ENCODE measurements around the gene IDUA.
"Not testable (repeated sequence)": the region's sequence is repeated elsewhere in the genome, so short reads cannot be mapped to it uniquely, and the experiment has no call there.

IDUA gene

GRCh38 chr4:967113-968104, 19.4 kb upstream of the IDUA start:
- DNase-seq, result no peak

DNA sequence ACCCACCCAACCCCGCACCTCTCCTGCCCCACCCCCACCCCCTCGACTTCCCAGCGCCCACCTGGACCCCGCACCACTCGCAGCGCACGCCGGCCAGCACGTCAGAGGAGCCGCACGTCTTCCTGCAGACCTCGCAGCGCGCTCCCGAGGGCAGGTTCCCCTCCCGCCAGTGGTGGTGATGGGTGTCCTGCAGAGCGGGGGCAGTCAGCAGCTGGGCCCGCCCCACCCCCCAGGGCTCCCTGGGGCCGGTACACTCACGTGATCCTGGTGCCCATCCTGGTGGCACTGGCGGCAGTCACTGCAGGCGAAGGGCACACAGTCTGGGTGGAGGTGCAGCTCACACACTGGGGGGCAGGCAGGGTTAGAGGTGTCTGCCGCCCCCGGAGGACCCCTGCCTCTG, 18.6 kb upstream of the IDUA start:
- DNase-seq, result no peak

DNA sequence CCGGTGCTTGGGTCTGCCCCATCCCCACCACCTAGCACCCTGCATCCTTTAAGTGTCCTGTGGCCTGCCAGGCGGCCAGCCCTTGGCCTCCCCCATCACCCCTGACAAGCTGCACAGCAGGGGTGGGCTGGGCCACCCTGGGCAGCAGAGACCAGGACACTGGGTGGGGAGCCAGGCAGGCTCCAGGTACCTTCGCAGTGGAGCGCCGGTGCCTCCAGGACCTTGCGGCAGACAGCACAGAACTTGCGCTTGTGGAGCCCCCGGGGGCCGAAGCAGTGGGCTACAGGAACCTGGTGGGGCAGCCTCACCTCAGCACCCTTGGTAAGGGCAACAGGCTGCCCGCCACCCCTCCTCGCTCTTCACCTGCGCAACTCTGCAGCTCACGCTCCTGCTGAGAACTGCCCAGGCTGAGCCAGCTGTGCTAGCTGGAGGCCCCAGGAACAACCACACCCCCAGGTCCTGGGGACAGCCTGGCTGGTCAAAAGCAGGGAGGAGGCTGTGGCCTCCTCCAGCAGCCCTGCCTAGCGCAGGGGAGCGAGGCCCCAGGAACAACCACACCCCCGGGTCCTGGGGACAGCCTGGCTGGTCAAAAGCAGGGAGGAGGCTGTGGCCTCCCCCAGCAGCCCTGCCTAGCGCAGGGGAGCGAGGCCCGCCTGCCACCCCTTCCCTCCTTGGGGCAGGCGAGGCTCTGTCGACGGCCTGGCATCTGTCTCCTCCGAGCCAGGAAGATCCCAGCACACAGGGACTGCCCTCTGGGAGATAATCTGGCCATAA, 18.0 kb upstream of the IDUA start:
- DNase-seq, result no peak

DNA sequence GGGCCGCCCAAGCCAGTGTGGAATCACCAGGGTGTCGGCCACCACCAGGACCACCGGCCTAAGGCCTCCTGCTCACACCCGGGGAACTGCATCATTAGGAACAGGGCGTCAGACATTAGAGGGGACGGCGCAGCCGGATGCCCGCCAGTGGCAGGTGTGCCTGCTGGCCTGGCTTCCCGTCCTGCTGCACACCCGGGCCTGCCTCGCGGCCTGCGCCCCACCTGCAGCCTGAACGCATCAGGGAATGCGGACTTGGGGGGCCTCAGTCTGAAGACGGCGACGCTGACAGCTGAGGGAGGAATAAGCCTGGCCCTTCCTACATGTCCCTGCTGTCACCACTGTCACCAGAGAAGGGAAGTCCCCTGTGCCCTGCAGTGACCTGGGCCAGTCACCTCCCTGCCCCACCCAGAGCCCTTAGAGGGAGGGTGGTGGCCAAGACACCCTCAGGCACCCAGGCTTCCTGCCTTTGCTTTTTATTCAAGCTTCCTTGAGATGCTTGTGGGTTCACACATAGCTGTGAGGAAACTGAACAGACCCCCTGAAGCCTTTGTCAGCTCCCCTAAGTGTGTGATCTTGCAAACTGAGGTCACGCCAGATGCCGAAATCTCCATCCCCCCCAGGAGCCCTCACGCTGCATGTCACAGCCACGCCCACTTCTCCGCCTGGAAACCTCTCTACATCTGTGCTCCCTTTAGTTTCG, 16.6 kb upstream of the IDUA start:
- no peak for DNase-seq

DNA sequence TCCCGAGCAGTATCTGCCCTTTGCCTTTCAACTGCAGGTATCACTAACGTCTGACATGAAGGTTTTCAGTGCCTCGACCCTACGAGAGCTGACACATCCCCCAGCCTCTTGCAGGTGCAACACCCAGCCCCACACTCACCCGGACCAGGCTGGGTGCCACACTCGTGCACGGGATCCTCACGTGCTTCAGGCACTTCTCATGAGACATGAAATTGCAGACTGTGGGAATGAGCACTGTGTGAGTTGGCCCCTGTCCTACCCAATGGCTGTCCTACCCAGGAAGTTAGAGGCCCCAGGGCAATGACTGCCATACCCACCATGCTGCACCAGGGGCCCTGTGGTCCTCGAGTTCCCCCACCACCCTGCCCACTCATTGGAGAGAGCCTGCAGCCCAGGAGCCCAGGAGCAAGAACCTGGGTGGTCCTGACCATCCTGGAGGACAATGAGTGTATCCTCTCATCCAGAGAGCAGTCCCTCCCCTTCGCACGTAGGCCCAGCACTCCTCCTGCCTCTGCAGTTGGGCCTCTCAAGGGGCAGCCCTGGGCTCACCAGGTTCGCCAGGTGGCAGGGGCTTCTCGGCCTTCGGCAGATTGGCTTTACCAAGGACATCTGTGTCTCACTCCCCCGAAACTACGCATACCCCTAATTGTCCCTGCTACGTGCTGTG, 15.9 kb upstream of the IDUA start:
- no peak for DNase-seq

DNA sequence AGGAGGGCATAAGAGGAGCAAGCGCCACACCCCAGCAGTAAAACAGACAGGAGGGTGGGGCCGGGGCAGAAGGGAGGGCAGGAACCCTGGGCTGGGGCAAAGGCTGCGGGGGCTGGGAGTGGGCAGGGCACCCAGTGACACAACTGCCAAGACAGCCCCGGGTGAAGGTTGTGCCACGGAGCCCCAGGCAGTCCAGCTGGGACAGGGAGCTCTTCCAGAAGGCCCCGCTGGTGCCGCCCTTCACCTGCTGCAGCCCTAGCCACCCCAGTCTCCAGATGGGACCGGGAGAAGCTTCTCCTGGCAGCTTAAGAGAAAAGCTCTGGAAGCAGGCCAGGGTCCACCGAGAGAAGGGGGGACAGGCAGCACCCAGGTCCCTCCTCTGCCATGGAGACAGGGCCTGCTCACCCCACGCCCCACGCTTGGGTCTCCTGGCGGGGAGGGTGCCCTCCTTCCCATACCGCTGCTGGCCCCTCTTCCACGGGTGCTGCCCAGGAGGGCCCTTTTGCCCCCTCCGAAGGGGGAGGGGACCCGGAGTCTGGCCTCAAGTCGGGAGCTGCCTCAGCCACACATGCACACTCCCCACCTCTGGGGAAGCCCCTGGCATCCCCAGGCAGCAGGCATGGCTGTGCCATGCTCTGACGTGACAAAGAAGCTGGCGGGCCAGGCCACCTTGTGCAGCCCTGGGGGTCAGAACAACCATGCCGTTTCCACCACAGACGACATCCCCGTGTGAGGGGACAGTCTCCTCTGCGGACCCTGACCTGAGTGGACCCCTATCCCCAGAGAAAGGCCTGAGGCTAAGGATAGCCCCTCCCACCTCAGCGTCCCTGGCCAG, 15.0 kb upstream of the IDUA start:
- DNase-seq, result no peak

DNA sequence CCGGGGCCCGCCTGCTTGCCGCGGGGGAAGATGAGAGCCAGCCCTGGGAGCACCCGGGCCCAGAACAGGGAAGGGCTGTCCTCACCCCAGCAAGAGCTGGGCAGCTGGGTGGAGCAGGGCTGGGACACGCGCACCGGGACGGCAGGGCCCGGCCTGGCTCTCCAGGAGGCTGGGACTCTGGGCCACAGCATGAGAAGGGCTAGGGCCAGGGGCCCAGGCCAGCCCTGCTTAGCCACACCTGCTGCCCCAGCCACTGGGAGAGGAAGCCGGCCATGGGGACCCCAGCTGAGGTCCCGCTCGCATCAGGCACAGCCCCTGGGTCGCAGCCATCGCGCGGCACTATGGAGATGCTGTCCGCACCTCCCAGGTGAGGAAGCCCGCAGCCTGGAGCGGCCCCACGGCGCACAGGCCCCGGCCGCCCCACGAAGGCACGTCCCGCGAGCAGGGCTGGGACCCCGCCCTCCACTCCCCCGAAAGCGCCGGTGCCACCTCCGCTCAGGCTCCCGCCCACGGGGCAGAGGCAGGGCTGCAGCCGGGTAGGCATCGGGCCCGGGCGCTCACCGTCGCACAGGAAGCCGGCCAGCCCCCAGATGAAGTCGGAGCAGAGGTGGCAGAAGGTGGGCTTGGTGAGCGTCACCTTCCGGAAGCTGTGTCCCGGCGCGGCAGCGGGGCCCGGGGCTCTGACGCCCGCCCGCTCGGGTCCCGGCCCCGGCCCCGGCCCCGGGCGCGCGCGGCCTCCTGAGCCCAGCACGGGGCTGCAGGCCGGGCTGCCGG, 14.0 kb upstream of the IDUA start:
- no peak for DNase-seq

GRCh38 chr4:973431-974397, 13.1 kb upstream of the IDUA start, which contains the start of gene DGKQ:
DGKQ (minus strand) TSS chr4:973569; CDS start chr4:973482, 87 bp downstream.
- DNase-seq, result no peak

- DNase-seq, result no peak
These were observed 12.2 kb upstream of the IDUA start for GRCh38 chr4:974668-975067.

DNA sequence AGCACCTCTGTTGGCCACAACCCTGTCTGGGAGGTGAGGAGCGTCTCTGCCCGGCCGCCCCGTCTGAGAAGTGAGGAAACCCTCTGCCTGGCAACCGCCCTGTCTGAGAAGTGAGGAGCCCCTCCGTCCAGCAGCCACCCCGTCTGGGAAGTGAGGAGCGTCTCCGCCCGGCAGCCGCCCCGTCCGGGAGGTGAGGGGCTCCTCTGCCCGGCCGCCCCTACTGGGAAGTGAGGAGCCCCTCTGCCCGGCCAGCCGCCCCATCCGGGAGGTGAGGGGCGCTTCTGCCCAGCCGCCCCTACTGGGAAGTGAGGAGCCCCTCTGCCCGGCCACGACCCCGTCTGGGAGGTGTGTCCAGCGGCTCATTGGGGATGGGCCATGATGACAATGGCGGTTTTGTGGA, 10.8 kb upstream of the IDUA start:
- DNase-seq, result not testable (repeated sequence)

DNA sequence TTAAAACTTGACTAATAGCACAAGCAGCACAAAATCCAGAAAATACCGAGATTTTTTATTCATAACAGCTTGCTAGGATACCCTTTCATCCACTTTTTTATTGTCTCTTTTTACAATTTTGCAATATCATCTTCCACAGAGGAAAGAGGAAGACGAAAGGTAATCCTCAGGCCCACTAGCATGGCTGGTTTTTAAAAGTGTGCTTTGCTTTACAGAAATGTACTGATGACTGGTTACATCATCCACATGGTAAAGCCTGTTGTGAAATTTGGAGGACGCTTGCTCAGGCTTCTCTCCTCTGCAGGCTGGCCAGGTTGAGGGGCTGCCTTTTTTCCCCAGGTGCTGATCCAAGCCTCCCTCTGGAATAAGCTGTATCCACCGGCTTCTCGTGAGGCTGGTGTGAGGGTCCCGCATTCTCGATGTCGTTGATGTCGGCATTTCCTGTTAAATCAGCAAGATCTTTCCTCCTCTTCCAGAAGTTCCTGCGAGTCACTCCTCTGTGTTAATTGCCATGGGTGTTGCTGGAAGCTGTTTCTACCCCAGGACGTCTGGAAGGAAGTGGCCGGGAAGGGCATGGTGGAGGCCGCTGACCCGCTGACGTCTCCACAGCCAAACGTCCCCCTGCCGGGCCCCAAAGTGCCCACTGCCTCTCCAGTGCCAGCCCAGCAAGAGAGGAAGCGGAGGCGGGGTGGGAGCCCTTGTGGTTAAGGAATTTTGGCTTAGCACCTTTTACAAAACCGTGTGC, 7.7 kb upstream of the IDUA start:
- no peak for DNase-seq

- DNase-seq, result no peak
These were observed 4.6 kb upstream of the IDUA start for GRCh38 chr4:982291-982690.

DNA sequence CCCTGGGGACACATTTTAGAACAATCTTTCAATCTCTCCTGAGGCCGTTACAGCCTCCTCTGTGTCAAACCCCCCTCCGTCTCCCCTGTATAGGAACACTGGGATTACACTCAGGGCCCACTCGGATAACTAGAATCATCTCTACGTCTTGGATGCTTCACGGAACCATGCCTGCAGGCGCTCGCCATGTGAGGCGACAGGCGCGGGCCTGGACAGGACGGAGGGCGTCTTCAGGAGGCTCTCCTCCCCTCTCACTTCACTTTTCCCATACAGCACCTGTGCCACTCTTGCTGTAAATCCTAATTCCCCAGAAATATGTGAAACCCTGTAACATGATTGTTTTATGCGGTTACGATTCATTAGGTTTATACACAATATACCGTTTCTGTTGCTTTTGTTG, 4.0 kb upstream of the IDUA start:
- no peak for DNase-seq

DNA sequence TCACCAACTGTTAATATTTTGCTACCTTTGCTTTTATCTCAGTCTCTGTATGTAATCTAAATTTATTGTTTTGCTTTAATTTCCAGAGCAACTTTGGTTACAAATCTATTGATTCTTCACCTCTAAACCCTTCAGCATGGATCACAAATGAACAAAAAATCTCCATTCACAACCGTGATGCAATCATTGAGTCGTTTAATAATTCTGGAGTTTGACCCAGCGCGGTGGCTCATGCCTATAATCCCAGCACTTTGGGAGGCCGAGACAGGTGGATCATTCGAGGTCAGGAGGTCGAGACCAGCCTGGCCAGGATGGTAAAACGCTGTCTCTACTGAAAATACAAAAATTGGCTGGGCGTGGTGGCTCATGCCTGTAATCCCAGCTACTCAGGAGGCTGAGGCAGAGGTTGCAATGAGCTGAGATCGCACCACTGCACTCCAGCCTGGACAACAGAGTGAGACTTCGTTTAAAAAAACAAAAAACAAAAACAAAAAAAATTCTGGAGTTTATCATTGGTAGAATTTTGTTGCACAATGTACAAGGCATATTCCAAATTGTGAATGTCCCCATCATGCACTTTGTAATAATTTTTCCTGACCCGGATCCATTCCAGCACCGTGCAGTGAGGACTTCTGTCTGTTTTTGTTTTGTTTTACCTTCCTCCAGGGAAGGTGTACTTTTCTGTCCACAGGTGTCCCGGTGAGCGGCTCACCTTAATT, 2.3 kb upstream of the IDUA start:
- no peak for DNase-seq

GRCh38 chr4:985123-985830, 1.6 kb upstream of the IDUA start:
- DNase-seq, result no peak

DNA sequence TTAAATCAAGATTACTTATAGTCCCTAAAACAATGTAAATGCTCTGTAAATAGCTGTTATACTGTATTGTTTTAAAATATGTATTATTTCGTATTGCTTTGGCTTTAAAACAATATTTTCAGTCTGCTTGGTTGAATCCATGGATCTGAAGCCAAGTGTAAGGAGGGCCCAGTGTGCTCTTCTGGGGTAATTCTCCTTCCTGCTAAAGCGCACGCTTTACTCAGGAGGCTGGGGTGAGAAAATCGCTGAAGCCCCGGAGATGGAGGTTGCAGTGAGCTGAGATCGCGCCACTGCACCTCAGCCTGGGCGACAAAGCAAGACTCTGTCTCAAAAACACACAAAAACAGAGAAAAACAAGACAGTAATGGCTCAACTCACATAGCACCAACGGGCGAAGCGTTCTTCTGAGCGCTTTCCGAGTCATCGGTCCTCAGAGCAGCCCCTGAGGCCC, 391 bp upstream of the IDUA start:
- no peak for DNase-seq
